KG1 (cell line): ENCODE measurements around the gene DLX3.
"Not testable (repeated sequence)": the region's sequence is repeated elsewhere in the genome, so short reads cannot be mapped to it uniquely, and the experiment has no call there.

ENCODE experiments used
- DNase-seq: peaks from one replicate; lab custom pipeline; 2025; lab: John Stamatoyannopoulos, UW

DLX3 gene

GRCh38 chr17:49995055-49995738 is at the start of gene DLX3:
TSS of gene DLX3 (minus strand) at chr17:49995224. CDS start at chr17:49994998, 226 bp downstream.
- DNase-seq = no peak

GRCh38 chr17:50044483-50044882 is 49.5 kb upstream of the DLX3 start:
- DNase-seq = no peak

GRCh38 chr17:50043290-50044148 is 48.5 kb upstream of the DLX3 start:
- no peak for DNase-seq

GRCh38 chr17:50042211-50042610 is 47.2 kb upstream of the DLX3 start:
- no peak for DNase-seq

- DNase-seq = not testable (repeated sequence)
Measured at GRCh38 chr17:50040496-50040895, 45.5 kb upstream of the DLX3 start.

- no peak for DNase-seq
Measured at GRCh38 chr17:50039058-50039457, 44.0 kb upstream of the DLX3 start.

GRCh38 chr17:50037321-50038107 is 42.5 kb upstream of the DLX3 start:
- DNase-seq = no peak

- DNase-seq = no peak
Measured at GRCh38 chr17:50036455-50037261, 41.6 kb upstream of the DLX3 start.

GRCh38 chr17:50035945-50036344 is 40.9 kb upstream of the DLX3 start:
- DNase-seq = no peak

GRCh38 chr17:50035421-50035879 is 40.4 kb upstream of the DLX3 start:
- no peak for DNase-seq

- DNase-seq = no peak
Measured at GRCh38 chr17:50034498-50035364, 39.7 kb upstream of the DLX3 start.

- no peak for DNase-seq
Measured at GRCh38 chr17:50033316-50033715, 38.3 kb upstream of the DLX3 start.

- no peak for DNase-seq
Measured at GRCh38 chr17:50029185-50029584, 34.2 kb upstream of the DLX3 start.

GRCh38 chr17:50028736-50029120 is 33.7 kb upstream of the DLX3 start:
- DNase-seq = no peak

GRCh38 chr17:50027881-50028735 is 33.1 kb upstream of the DLX3 start:
- no peak for DNase-seq

- no peak for DNase-seq
Measured at GRCh38 chr17:50027172-50027880, 32.3 kb upstream of the DLX3 start.

- DNase-seq = peak; percentile 31
Measured at GRCh38 chr17:50026837-50027171, 31.8 kb upstream of the DLX3 start.

GRCh38 chr17:50026046-50026675 is 31.1 kb upstream of the DLX3 start:
- no peak for DNase-seq

- no peak for DNase-seq
Measured at GRCh38 chr17:50024808-50025207, 29.8 kb upstream of the DLX3 start.
